SKM-1 (cell line): ENCODE measurements around the gene AGTRAP.

Experiments used
- DNase-seq: peaks from one replicate; lab custom pipeline; 2025; ENCODE audit not compliant: unreplicated experiment; lab: John Stamatoyannopoulos, UW

Gene AGTRAP

GRCh38 chr1:11735854-11736745 is at the start of gene AGTRAP:
AGTRAP (plus strand) TSS chr1:11736136; CDS start chr1:11736209, 73 bp downstream.
- peak; percentile 76 for DNase-seq

- no peak for DNase-seq
These were observed 47.4 kb upstream of the AGTRAP start for GRCh38 chr1:11688506-11688905.

DNA sequence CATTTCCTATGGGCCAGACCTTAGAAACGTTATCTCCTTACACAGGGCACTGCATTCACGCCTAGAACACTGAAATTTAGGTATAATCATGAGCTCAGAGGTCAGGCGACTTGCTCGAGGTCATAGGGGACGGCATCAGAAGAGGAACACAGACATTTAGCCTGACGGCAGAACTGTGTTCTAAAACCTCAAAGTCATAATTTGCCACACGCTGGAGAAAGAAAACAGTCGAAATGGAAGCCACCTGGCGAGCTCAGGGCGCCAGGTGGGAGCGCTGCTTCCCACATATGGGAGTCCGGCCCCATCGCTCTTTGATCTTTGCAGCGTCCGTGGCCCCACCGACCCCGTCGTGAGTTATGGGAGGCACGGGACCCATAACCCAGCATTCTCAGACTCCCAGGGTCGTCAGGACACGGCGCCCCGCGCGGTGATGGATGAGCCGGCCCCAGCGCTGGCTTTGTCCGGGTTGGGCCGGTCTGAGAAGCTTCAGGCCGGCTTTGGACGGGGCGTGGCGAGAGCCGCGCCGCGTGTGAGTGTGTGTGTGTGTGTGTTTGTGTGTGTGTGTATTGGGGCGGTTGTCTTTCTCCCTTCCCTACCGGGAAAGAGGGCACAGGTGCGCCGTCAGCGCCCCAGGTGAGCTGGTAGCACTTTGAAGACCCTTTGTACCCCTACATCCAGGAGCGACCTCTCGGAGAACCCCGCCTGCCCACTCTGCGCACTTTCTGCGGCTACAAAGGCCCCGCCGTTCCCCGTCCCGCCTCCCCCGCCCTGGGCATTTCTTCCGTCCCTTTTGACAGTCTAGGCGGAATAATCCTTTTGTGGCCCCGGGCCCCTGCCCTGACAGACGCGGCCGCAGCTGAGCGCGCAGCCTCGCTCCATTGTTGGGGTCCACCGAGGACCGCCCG is 45.3 kb upstream of the AGTRAP start:
- DNase-seq, result no peak

DNA sequence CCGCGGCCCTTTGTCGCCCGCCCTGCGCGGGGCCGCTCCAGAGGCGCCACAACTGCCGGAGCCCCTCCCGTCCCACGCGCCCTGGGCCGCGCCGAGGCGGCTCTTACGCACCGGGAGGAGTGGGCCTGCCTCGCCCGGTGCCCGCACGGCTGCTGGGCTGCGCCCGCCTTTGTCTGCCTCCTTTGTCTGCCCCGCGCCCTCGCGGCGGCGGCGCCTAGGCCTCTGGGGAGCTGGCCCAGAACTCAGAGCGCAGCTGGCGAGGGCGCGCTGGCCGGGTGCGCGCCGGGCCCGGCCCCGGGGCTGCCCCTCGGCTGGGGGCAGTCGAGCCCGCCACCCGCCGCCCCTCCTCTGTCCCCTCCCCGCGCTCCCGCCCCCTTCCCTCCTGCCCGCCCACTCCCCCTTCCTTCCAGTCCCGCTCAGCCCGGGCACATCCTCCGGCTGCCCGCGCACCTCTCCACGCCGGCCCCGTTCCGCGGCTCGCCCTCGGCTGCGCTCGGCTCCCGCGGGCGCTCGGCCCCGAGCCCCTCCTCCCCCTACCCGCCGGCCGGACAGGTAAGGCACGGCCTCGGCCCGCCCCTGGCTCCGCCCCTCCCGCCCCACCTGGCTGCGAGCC is 44.5 kb upstream of the AGTRAP start, which contains the start of gene DRAXIN:
DRAXIN (plus strand) TSS at position 409 of the 613 bp plus-strand sequence. CDS start 14,549 bp downstream, outside the sequence.
- DNase-seq, result no peak

- DNase-seq, result no peak
These were observed 43.8 kb upstream of the AGTRAP start for GRCh38 chr1:11691928-11692711.

GRCh38 chr1:11693024-11693590 is 42.8 kb upstream of the AGTRAP start:
- peak; percentile 54 for DNase-seq

- no peak for DNase-seq
These were observed 42.0 kb upstream of the AGTRAP start for GRCh38 chr1:11693917-11694316.

DNA sequence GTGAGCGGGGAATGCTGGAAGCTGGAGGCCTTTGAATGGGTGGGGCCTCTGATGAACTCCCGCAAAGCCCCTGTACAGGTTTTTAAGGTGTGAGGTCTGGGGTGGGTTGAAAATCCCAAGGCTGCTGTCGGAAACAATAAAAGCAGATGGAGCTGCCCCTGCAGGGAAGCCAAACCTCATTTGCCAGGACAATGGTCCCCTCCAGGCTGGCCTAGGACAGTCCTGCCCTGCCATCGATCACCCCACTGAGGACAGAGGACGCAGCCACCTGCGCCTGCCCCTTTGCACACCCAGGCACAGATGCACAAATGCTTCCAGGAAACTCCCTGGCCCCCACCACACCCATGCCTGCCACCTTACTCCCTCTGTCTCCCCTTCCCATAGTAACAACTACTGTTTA is 40.1 kb upstream of the AGTRAP start:
- no peak for DNase-seq

DNA sequence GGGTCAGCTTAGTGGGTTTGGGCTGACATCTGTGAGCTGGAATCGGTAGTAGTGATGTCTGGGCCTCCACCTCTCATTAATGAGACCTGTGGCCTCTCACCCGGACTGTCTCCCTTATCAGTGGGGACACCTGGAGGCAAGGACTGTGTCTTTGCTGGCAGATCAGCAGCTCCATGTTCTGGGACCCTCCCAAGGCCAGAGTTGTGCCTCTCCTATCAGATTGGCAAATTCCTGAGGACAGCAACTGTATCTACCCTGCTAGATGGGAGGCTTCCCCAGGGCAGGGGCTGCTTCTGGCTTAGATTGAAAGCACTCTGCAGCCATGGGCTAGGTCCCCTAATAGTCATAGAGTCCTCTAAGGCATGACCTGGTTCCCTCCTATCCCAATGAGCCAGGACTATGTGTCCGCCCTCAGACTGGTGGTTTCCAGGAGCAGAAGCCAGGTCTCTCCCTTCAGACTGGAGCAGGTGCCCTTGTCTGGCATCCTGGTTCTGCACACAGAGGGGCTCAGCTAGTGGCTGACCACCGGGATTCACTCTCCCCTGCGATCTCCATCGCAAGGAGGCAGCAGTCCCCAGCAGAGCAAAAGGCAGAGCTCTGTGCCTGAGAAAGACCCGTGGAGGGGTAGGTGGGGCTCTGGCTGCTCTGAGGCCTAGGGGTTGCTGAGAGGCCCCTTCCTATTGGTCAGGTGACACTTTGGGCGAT is 38.6 kb upstream of the AGTRAP start:
- DNase-seq, result no peak

DNA sequence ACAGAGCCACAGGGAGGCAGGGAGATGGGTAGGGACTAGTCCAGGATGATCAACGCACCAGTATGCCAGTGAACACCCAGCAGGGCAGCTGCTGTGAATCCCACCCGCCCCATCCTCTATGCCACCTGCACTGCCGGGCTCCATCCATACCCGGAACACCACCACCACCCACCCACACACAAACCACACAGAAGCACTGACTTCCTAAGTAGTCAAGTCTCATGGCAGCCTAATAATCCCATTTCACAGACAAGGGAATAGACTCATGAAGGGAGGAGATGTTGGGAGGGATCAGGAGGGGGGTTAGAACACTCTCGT is 38.1 kb upstream of the AGTRAP start:
- DNase-seq, result no peak

GRCh38 chr1:11700601-11701467 is 35.1 kb upstream of the AGTRAP start:
- no peak for DNase-seq

- DNase-seq, result no peak
These were observed 34.4 kb upstream of the AGTRAP start for GRCh38 chr1:11701551-11701961.

DNA sequence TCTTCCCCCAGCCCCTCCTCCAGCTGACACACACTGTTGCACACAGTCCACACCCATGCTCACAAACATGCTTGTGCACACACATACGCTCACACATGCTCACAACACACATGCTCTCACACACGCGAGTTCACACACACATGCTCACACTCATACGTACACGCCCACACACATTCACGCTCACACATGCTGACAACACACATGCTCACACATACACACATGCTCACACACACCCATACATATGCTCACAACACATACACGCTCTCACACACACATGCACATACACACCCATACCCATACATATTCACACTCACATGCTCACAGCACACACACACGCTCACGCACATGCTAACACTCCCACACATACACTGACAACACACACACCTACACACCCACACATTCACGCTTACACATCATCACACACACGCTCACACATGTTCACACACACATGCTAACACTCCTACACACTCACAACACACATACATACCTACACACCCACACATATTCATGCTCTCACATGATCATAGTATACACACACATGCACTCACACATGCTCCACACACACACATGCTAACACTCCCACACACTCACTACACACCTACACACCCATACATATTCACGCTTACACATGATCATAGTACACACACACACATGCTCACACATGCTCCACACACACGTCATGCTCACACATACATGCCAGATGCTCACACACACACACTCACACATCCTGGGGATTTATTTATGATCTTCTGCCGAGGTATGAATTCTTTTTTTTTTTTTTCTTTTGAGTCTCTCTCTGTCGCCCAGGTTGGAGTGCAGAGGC is 33.7 kb upstream of the AGTRAP start:
- DNase-seq, result no peak

- no peak for DNase-seq
These were observed 32.4 kb upstream of the AGTRAP start for GRCh38 chr1:11703357-11704193.

DNA sequence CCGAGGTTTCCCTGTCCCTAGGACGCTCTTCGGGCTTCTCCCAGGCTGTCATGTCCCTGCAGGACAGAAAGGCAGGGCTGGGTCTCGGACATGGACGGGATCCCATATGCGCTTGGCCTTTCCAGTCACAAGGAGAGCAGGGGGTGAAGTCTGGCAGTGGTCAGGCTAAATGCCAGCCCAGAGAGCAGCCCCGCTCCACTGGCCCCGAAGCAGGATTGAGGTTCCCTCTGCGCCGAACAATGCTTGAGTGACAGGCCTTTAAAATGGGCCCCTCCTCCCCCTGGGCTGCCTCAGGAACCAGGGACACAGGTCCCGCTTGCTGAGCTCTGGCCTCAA is 31.8 kb upstream of the AGTRAP start:
- no peak for DNase-seq

- DNase-seq, result no peak
These were observed 31.1 kb upstream of the AGTRAP start for GRCh38 chr1:11704691-11705475.
